Thymus (tissue), 11 donors: ENCODE measurements around the gene KCNJ18. TPM values are rescaled to one million over a fixed set of nuclear protein-coding genes. Genes with fewer than 3 reads are reported as not detected.
"Not testable (repeated sequence)": the region's sequence is repeated elsewhere in the genome, so short reads cannot be mapped to it uniquely, and the experiment has no call there.

Source experiments
- DNase-seq, 9 donors: peaks; one replicate each; pipeline ENCODE4 v3.0.0-alpha.2; 2013; ENCODE audit warnings: low spot score in 9 of 9, low read depth in 6 of 9, missing footprints in 1 of 9
- H3K27ac ChIP-seq, 2 donors: one replicate each; pipeline ENCODE4 v1.5.1; 2013; ENCODE audit warnings: control low read depth in 1 of 2, low read depth in 1 of 2, low read length in 1 of 2, mild to moderate bottlenecking in 1 of 2, moderate library complexity in 1 of 2
- H3K27me3 ChIP-seq, 2 donors: one replicate each; pipeline ENCODE4 v1.5.1; 2013; ENCODE audit warnings: low read length in 1 of 2; ENCODE audit not compliant: control insufficient read depth in 2 of 2, insufficient read depth in 1 of 2
- H3K36me3 ChIP-seq, 2 donors: one replicate each; pipeline ENCODE4 v1.5.1; 2013; ENCODE audit warnings: low read length in 1 of 2, mild to moderate bottlenecking in 1 of 2, moderate library complexity in 1 of 2; ENCODE audit not compliant: control insufficient read depth in 2 of 2, insufficient read depth in 2 of 2
- H3K4me1 ChIP-seq, 2 donors: one replicate each; pipeline ENCODE4 v1.5.1; 2013; ENCODE audit warnings: low read length in 2 of 2; ENCODE audit not compliant: control insufficient read depth in 2 of 2, insufficient read depth in 2 of 2
- H3K4me3 ChIP-seq, 2 donors: one replicate each; pipeline ENCODE4 v1.5.1; 2013; ENCODE audit warnings: low read length in 2 of 2, control low read depth in 1 of 2, mild to moderate bottlenecking in 1 of 2
- H3K9me3 ChIP-seq, 2 donors: one replicate each; pipeline ENCODE4 v1.5.1; 2013; ENCODE audit warnings: low read length in 1 of 2, mild to moderate bottlenecking in 1 of 2; ENCODE audit not compliant: control insufficient read depth in 2 of 2, insufficient read depth in 1 of 2
- WGBS: extraction: QIAGEN DNeasy Blood & Tissue Kit; methylation state at CpG from one replicate; pipeline ENCODE4 v1.1.7; 2013; 5-methylcytosine and 5-hydroxymethylcytosine counted together
- polyA plus RNA-seq: library from polyadenylated mRNA; stranded (reverse); fragments of 200-250 nt; gene quantifications from one replicate; pipeline ENCODE4 v1.2.3, GENCODE V29; 2013
- total RNA-seq: library from RNA; stranded (reverse); fragments of 120-200 nt; gene quantifications from one replicate; pipeline ENCODE4 v1.2.4, GENCODE V29; 2013
- donor health status: healthy.

The KCNJ18 gene
- total and polyA plus RNA-seq, 2 donors: 0.21 TPM; not detected in 1

DNA sequence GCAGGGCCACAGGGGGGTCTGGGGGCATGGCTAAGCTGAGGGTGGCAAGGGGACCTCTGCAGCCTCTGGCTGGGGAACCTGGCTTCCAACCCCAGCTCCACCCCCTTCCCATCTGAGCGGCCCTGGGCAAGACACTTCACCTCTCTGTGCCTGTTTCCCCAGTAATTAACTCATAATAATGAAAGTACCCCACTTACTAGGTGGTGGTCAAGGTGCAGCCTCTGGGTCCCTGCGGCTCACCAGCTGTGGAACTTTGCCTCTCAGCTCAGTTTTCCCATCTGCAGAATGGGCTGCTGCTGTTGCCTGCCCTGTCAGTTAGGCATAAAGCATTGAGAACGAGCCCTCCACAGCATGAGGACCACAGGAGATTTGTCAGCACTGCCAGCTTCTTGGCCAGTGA, 51.8 kb downstream of the KCNJ18 start:
- H3K36me3 ChIP-seq, DNase-seq, H3K27ac ChIP-seq, H3K27me3 ChIP-seq, H3K4me3 ChIP-seq, H3K4me1 ChIP-seq: not testable (repeated sequence)
- WGBS: 48% methylated on average over 2 of the region's 3 CpGs
- peaks cover 1 to 12% of the 10 kb centered on the region in 2 donors for H3K9me3 ChIP-seq

DNA sequence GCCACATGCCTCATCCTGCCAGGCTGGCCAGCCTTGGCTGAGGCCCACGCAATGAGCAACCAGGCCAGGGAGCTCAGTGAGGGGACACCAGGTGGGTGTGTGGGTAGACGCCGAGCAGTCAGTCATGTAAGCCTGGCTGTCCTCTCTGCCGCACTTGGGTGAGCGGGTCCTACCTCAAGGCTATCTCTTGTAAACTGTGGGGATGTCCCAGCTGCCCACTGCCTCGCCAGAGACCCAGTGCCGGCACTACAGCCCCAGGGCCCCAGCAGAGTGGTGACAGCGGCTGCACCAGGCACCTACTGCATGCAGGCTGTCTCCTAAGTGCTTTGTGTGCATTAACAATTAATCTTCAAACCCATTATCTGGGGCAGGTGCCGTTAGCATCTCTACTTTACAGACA, 52.3 kb downstream of the KCNJ18 start:
- not testable (repeated sequence) for H3K4me3 ChIP-seq, H3K36me3 ChIP-seq, H3K4me1 ChIP-seq, DNase-seq, H3K27me3 ChIP-seq, H3K27ac ChIP-seq
- 61% methylated on average over 3 of the region's 9 CpGs for WGBS
- H3K9me3 ChIP-seq: peaks cover 1 to 17% of the 10 kb centered on the region in 2 donors

DNA sequence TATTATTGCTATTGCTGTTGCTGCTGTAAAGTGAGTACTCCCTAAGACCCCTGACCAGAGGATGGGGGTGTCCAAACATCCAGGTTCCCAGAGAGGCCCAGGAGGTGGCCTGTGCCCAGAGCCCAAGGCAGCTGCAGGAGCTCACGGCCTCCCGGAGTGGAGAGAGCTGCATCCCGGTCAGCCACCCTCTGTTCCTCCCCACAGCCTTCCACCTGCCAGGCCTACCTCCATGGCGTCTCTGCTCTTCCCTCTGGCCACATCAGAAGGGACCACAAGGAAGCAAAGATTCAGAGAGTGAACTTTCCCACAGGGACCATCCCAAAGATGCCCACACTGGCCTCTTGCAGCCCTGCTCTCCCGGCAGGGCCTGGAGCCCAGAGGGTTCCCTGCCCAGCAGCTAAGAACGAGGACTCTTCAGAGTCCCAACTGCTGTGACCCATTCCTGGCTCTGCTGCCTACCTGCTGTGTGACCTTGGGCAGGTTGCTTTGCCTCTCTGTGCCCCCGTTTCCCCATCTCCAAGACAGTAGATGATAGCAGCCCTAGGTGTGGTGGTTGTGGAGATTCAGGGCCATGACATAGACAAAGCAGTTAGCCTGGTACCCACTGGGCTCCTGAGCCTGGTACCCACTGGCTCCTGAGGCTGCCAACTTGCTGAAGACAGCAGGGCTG, 53.2 kb downstream of the KCNJ18 start:
- DNase-seq, H3K36me3 ChIP-seq, H3K4me3 ChIP-seq, H3K27ac ChIP-seq, H3K27me3 ChIP-seq, H3K4me1 ChIP-seq: not testable (repeated sequence)
- WGBS: 78% methylated on average over 7 of the region's 7 CpGs
- peaks cover 1 to 22% of the 10 kb centered on the region in 2 donors for H3K9me3 ChIP-seq

DNA sequence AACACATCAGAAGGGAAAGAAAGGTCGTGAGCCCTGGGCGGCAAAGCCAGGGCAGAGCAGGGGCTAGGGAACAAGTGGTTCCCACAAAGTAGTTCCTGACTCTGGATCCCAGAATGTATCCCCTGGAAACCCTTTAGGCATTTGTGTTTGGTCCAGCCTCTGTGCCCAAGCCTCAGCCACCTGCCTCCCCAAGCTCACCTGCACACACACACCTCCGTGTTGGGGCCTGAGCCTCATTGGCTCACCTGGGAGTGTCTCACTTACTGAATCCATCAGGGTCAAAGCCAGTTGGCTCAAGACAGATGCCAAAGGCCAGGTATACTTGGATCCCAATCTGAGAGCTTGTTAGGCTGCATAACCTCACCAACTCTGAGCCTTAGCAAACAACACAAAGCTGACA, 54.1 kb downstream of the KCNJ18 start:
- H3K27me3 ChIP-seq, H3K4me1 ChIP-seq, H3K36me3 ChIP-seq, DNase-seq, H3K4me3 ChIP-seq, H3K27ac ChIP-seq: not testable (repeated sequence)
- peaks cover 1 to 22% of the 10 kb centered on the region in 2 donors for H3K9me3 ChIP-seq
- 77% methylated on average over 3 of the region's 3 CpGs for WGBS

DNA sequence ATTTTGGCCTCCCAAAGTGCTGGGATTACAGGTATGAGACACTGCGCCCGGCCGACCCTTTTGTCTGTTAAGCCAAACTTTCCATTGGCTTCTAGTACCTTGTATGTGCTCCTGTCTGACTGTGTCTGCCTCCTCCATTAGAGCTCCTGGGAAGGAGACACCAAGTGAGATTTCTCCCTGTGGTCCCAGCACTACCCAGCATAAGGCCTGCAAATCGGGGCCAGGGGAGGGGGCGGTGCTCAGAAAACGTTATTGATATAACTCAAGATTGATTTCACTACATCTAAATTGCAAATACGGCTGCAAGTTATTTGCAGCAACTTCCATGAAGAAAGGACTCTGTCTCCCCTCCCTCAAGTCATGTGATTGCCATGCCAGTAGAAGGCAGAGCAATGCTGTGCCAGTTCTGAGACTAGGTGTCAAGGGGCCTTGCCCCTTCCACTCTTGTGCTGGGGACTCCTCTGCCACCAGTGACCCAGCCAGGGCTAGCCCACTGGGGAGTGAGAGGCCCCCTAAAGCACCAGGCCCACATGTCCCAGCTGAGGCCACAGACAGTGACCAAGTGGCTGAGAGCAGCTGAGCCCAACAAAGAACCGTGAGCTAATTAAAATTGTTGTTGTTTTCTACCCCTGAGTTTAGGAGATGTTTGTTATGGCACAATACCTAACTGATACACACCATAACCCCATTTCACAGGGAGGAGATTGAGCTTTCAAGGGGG, 55.0 kb downstream of the KCNJ18 start:
- not testable (repeated sequence) for DNase-seq, H3K36me3 ChIP-seq
- 82% methylated on average over 8 of the region's 8 CpGs for WGBS

DNA sequence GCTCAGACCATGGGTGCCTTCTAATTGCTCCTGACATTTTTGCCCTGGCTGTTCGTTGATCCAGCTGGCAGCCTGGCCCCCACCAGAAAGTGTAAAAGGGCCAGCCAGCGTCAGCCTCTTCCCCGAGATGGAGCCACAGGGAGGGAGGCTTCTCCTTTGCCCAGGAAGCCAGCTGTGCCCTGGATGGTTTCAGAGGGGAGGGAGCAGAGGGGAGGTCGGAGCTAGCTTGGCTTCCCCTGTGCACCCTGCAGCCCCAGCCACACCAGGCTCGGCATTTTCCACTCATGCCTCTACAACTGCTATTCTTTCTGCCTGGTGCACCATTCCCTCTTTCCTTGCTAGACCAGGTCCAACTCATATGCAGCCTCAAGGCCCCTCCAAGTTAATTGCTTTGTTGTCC, 56.4 kb downstream of the KCNJ18 start:
- WGBS: 58% methylated on average over 5 of the region's 5 CpGs
- not testable (repeated sequence) for H3K36me3 ChIP-seq, H3K4me3 ChIP-seq, H3K4me1 ChIP-seq, DNase-seq, H3K27me3 ChIP-seq, H3K27ac ChIP-seq
- peaks cover 1 to 17% of the 10 kb centered on the region in 2 donors for H3K9me3 ChIP-seq

More for the DNA sequence above, 55.0 kb downstream of the KCNJ18 start:
- H3K9me3 ChIP-seq: peaks cover 1 to 19% of the 10 kb centered on the region in 2 donors
- H3K4me3 ChIP-seq, H3K27ac ChIP-seq, H3K27me3 ChIP-seq, H3K4me1 ChIP-seq: not testable (repeated sequence)

DNA sequence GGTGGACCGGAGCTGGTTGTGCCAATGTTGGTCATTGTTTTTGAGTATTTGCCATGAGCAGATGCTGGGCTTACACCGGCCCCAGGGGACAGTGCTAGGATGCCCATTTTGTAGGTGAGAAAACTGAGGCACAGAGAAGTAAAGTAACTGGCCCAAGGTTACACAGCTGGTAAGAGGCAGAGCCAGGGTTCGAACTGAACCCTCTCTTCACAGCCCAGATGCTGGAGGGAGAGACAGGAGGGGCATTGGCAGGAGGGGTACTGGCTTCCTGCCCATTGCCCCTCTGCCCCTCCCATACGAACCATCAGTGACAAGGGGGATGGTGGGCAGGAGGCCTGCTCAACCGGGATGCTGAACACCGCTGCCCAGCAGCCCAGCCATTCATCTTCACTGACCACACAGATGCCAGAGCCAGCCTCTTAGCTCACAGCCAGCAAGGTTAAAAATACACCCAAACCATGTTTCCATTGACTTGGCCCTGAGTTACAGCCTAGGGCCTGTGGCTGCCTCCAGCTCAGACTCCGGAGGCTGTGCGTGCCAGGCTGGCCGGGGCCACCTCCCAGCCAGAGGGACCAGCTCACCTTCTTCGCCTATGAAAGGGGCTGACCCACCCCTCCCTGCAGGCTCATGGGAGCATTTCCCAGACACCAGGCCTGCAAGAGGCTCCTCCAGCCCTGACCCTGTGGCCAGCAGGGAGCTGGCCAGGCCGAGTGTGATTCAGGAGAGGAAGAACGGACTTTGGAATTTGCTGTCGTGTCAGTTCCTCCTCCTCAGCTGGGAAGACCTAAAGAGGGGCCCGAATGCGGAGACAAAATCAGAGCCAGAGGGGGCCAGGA, 57.6 kb downstream of the KCNJ18 start:
- 81% methylated on average over 15 of the region's 15 CpGs for WGBS
- H3K27me3 ChIP-seq, H3K4me3 ChIP-seq, DNase-seq, H3K4me1 ChIP-seq, H3K36me3 ChIP-seq, H3K27ac ChIP-seq: not testable (repeated sequence)
- peaks cover 1 to 17% of the 10 kb centered on the region in 2 donors for H3K9me3 ChIP-seq

DNA sequence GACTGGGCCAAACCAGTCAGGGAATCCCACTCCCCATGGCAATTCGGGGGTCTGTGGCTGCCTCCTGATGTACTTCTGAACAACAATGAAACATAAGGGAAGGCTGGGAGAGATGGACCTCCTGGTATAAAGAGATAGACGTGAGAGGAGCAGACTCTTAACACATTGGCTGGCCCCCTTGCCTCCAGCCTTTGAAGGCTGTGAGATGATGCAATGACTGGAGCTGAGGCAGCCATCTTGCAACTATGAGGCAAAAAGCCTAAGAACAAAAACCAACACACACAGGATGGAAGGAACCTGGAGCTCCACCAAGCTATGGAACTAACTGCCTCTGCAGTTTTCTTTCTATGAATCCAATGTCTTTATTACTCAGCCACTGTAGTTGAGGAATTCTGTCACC, 58.8 kb downstream of the KCNJ18 start:
- peaks cover 1 to 17% of the 10 kb centered on the region in 2 donors for H3K9me3 ChIP-seq
- WGBS: 57% methylated on average over 2 of the region's 2 CpGs
- not testable (repeated sequence) for H3K4me3 ChIP-seq, H3K36me3 ChIP-seq, H3K27me3 ChIP-seq, H3K4me1 ChIP-seq, H3K27ac ChIP-seq, DNase-seq
